Lower lobe of right lung (tissue), 2 donors: Measurements from ENCODE around the gene POU2F1. TPM values are rescaled to one million over a fixed set of nuclear protein-coding genes. Genes with fewer than 3 reads are reported as not detected.
A peak's percentile ranks its signal among the peaks of the same experiment; 100 is the strongest.

ENCODE experiments used
- ATAC-seq, 2 donors: fragments of 200-7000 bp; cut with Tn5 transposase; one replicate each; pipeline ENCODE4 v1.9.1; 2020 to 2022; ENCODE audit warnings: mild to moderate bottlenecking in 2 of 2, moderate library complexity in 2 of 2
- DNase-seq: peaks from one replicate; pipeline ENCODE4 v3.0.0-alpha.2; 2020
- H3K27ac ChIP-seq: fragments of 200-600 bp; one replicate; pipeline ENCODE4 v1.8.0; 2022
- H3K27me3 ChIP-seq: fragments of 200-600 bp; one replicate; pipeline ENCODE4 v1.8.0; 2022; ENCODE audit warnings: low read depth
- H3K36me3 ChIP-seq: fragments of 200-600 bp; one replicate; pipeline ENCODE4 v1.8.0; 2022; ENCODE audit warnings: mild to moderate bottlenecking
- H3K4me1 ChIP-seq: fragments of 200-600 bp; one replicate; pipeline ENCODE4 v1.8.0; 2022
- H3K4me3 ChIP-seq: fragments of 200-600 bp; one replicate; pipeline ENCODE4 v1.8.0; 2022; ENCODE audit warnings: mild to moderate bottlenecking
- H3K9me3 ChIP-seq: fragments of 200-600 bp; one replicate; pipeline ENCODE4 v1.8.0; 2022
- CTCF ChIP-seq: fragments of 200-600 bp; IDR thresholded peaks from one replicate; pipeline ENCODE4 v1.8.0; 2022; ENCODE audit warnings: antibody characterized with exemption, mild to moderate bottlenecking
- intact Hi-C: fragments of 100-400 bp; cut with DNase I; formaldehyde crosslinking; loops from one replicate; pipeline ENCODE4 v1.11.0; 2022
- total RNA-seq: library from RNA; stranded (reverse); fragmentation: NEBNext Ultra II Directional; extraction: Animal tissue kit (Norgen Biotek cat#: 25700); gene quantifications from one replicate; pipeline ENCODE4 v1.2.1, GENCODE V29; 2021
- donor health status: DM: no; HTN: yes; CAD: no; lungs with severe emphysema.

The POU2F1 gene
- total RNA-seq, 1 donor from 2014 or later: 20.1 TPM

GRCh38 chr1:167452483-167452882 is 231.8 kb downstream of the POU2F1 start:
- Histone ChIP-seq H3K4me1 (peaks cover 12% of the 10 kb centered on the region), H3K27ac (no peak overlapping the region), H3K27me3 (no peaks in the 10 kb centered on the region), H3K4me3 (no peak overlapping the region), H3K36me3 (no peaks in the 10 kb centered on the region), H3K9me3 (no peaks in the 10 kb centered on the region)
- no peak for TF ChIP-seq CTCF
- ATAC-seq (no peak), DNase-seq (no peak)
- intact Hi-C loops: no loop called here

- DNase-seq (no peak), ATAC-seq (no peak)
- TF ChIP-seq CTCF: no peak
- no peaks in the 10 kb centered on the region for H3K36me3 ChIP-seq
- intact Hi-C loops: no loop called here
- H3K27me3 ChIP-seq: no peaks in the 10 kb centered on the region
- H3K9me3 ChIP-seq: no peaks in the 10 kb centered on the region
- no peak overlapping the region for H3K4me3 ChIP-seq
- H3K27ac ChIP-seq: no peak overlapping the region
- H3K4me1 ChIP-seq: peaks cover 12% of the 10 kb centered on the region
Observed at GRCh38 chr1:167453123-167453522, 232.4 kb downstream of the POU2F1 start.

- H3K27ac ChIP-seq: peak overlapping the region; percentile 82
- no peaks in the 10 kb centered on the region for H3K36me3 ChIP-seq
- ATAC-seq (no peak), DNase-seq (no peak)
- TF ChIP-seq CTCF: no peak
- intact Hi-C loops: no loop called here
- H3K4me1 ChIP-seq: peaks cover 12% of the 10 kb centered on the region
- no peaks in the 10 kb centered on the region for H3K27me3 ChIP-seq
- H3K4me3 ChIP-seq: peak overlapping the region; percentile 92
- H3K9me3 ChIP-seq: no peaks in the 10 kb centered on the region
Observed at GRCh38 chr1:167454304-167454893, 233.7 kb downstream of the POU2F1 start.

GRCh38 chr1:167454894-167455785 is 234.5 kb downstream of the POU2F1 start:
- H3K36me3 ChIP-seq: no peaks in the 10 kb centered on the region
- H3K4me3 ChIP-seq: peak overlapping the region; percentile 92
- peak; percentile 86 for DNase-seq
- TF ChIP-seq CTCF: peak; percentile 7
- ATAC-seq: peak; percentile 89 to 93
- no peaks in the 10 kb centered on the region for H3K27me3 ChIP-seq
- intact Hi-C loops: no loop called here
- H3K4me1 ChIP-seq: peaks cover 12% of the 10 kb centered on the region
- H3K9me3 ChIP-seq: no peaks in the 10 kb centered on the region
- H3K27ac ChIP-seq: peak overlapping the region; percentile 82

GRCh38 chr1:167455786-167456446 is 235.2 kb downstream of the POU2F1 start:
- intact Hi-C loops: no loop called here
- Histone ChIP-seq H3K4me3 (peak overlapping the region; percentile 92), H3K9me3 (no peaks in the 10 kb centered on the region), H3K4me1 (peaks cover 12% of the 10 kb centered on the region), H3K27me3 (no peaks in the 10 kb centered on the region), H3K36me3 (no peaks in the 10 kb centered on the region), H3K27ac (peak overlapping the region; percentile 82)
- TF ChIP-seq CTCF: no peak
- DNase-seq: no peak
- peak; percentile 74 to 79 for ATAC-seq
